HEK293 (cell line): Measurements from ENCODE around the gene PRCD.
A peak's percentile ranks its signal among the peaks of the same experiment; 100 is the strongest.

ENCODE experiments used
- CTCF ChIA-PET: fragments of 350-600 bp; formaldehyde crosslinking; extraction: SDS; loops from one replicate; lab custom pipeline; 2021; ENCODE audit warnings: antibody characterized with exemption; lab: Yijun Ruan, JAX
- POLR2A ChIA-PET: fragments of 300-600 bp; formaldehyde crosslinking; extraction: SDS; loops from one replicate; lab custom pipeline; 2020; ENCODE audit warnings: antibody characterized with exemption, inconsistent platforms; lab: Yijun Ruan, JAX
- H3K27ac ChIP-seq: fragments of 200-500 bp; sonication (Bioruptor generic); 2 replicates; pipeline ENCODE4 v1.5.1; 2014; ENCODE audit warnings: low read depth, low read length, control low read depth, inconsistent platforms; ENCODE audit errors: extremely low read depth
- H3K36me3 ChIP-seq, 2 experiments: fragments of 200-500 bp in 1 of 2; sonication (Bioruptor generic) in 1 of 2; 1 replicate in 1 of 2; 2 replicates in 1 of 2; pipeline ENCODE4 v1.5.1; 2014 to 2017; ENCODE audit warnings: inconsistent platforms in 2 of 2, low read length in 2 of 2; ENCODE audit not compliant: control insufficient read depth in 2 of 2, insufficient read depth in 1 of 2
- H3K4me1 ChIP-seq: fragments of 200-500 bp; sonication (Bioruptor generic); 2 replicates; pipeline ENCODE4 v1.5.1; 2014; ENCODE audit warnings: mild to moderate bottlenecking, low read length, inconsistent platforms; ENCODE audit not compliant: control insufficient read depth, insufficient read depth
- H3K4me3 ChIP-seq: 2 replicates; pipeline ENCODE4 v1.5.1; 2011; ENCODE audit warnings: low read depth, mild to moderate bottlenecking, control low read depth, low read length, moderate library complexity
- H3K9me3 ChIP-seq: fragments of 200-500 bp; sonication (Bioruptor generic); 2 replicates; pipeline ENCODE4 v1.5.1; 2014; ENCODE audit warnings: low read depth, low read length, inconsistent platforms; ENCODE audit not compliant: control insufficient read depth, insufficient read depth
- GLI4 ChIP-seq: fragments of 450-650 bp; formaldehyde crosslinking; IDR thresholded peaks from 2 replicates; pipeline ENCODE4 v1.5.1; 2016; ENCODE audit warnings: missing biosample characterization, missing genetic modification characterization
- GLIS1 ChIP-seq: fragments of 450-650 bp; formaldehyde crosslinking; IDR thresholded peaks from 2 replicates; pipeline ENCODE4 v1.5.1; 2016; ENCODE audit warnings: missing biosample characterization, missing genetic modification characterization
- MEIS1 ChIP-seq: sonication (generic); formaldehyde crosslinking; IDR thresholded peaks from 2 replicates; pipeline ENCODE4 v1.8.1; 2022; ENCODE audit warnings: missing genetic modification reagents, mild to moderate bottlenecking, borderline replicate concordance
- RBAK ChIP-seq: fragments of 450-650 bp; formaldehyde crosslinking; IDR thresholded peaks from 2 replicates; pipeline ENCODE4 v1.5.1; 2016; ENCODE audit warnings: missing biosample characterization, missing genetic modification characterization
- SP7 ChIP-seq: fragments of 450-650 bp; formaldehyde crosslinking; IDR thresholded peaks from 2 replicates; pipeline ENCODE4 v1.5.1; 2016; ENCODE audit warnings: missing biosample characterization, missing genetic modification characterization
- TRIM28 ChIP-seq: IDR thresholded peaks from 2 replicates; pipeline ENCODE4 v1.6.1; 2011; ENCODE audit warnings: low read length, control low read depth, borderline replicate concordance
- ZBTB20 ChIP-seq: fragments of 450-650 bp; formaldehyde crosslinking; IDR thresholded peaks from 2 replicates; pipeline ENCODE4 v1.5.1; 2016; ENCODE audit warnings: missing biosample characterization, missing genetic modification characterization
- ZBTB7A ChIP-seq: fragments of 450-650 bp; formaldehyde crosslinking; IDR thresholded peaks from 2 replicates; pipeline ENCODE4 v1.5.1; 2016; ENCODE audit warnings: low read depth, missing biosample characterization, missing genetic modification characterization
- ZFP69B ChIP-seq: fragments of 450-650 bp; formaldehyde crosslinking; IDR thresholded peaks from 2 replicates; pipeline ENCODE4 v1.5.1; 2016; ENCODE audit warnings: missing biosample characterization, missing genetic modification characterization
- ZIC2 ChIP-seq: fragments of 450-650 bp; formaldehyde crosslinking; IDR thresholded peaks from 2 replicates; pipeline ENCODE4 v1.5.1; 2016; ENCODE audit warnings: missing biosample characterization, missing genetic modification characterization
- ZNF138 ChIP-seq: fragments of 450-650 bp; formaldehyde crosslinking; IDR thresholded peaks from 2 replicates; pipeline ENCODE4 v1.5.1; 2016; ENCODE audit warnings: missing biosample characterization, missing genetic modification characterization, borderline replicate concordance
- ZNF140 ChIP-seq: fragments of 450-650 bp; formaldehyde crosslinking; IDR thresholded peaks from 2 replicates; pipeline ENCODE4 v1.5.1; 2016; ENCODE audit warnings: missing biosample characterization, missing genetic modification characterization
- ZNF155 ChIP-seq: fragments of 450-650 bp; formaldehyde crosslinking; IDR thresholded peaks from 2 replicates; pipeline ENCODE4 v1.5.1; 2016; ENCODE audit warnings: missing biosample characterization, missing genetic modification characterization
- ZNF174 ChIP-seq: fragments of 450-650 bp; formaldehyde crosslinking; IDR thresholded peaks from 2 replicates; pipeline ENCODE4 v1.5.0; 2017; ENCODE audit warnings: missing biosample characterization, mild to moderate bottlenecking, missing genetic modification characterization
- ZNF175 ChIP-seq: fragments of 450-650 bp; formaldehyde crosslinking; IDR thresholded peaks from 2 replicates; pipeline ENCODE4 v1.5.1; 2016; ENCODE audit warnings: missing biosample characterization, missing genetic modification characterization
- ZNF239 ChIP-seq: fragments of 450-650 bp; formaldehyde crosslinking; IDR thresholded peaks from 2 replicates; pipeline ENCODE4 v1.5.1; 2016; ENCODE audit warnings: missing biosample characterization, missing genetic modification characterization
- ZNF24 ChIP-seq: fragments of 450-650 bp; formaldehyde crosslinking; IDR thresholded peaks from 2 replicates; pipeline ENCODE4 v1.5.1; 2016; ENCODE audit warnings: missing biosample characterization, missing genetic modification characterization
- ZNF366 ChIP-seq: fragments of 450-650 bp; formaldehyde crosslinking; conservative IDR thresholded peaks from 2 replicates; pipeline ENCODE4 v1.5.1; 2016; ENCODE audit warnings: missing biosample characterization, missing genetic modification characterization
- ZNF37A ChIP-seq: fragments of 450-650 bp; IDR thresholded peaks from 2 replicates; pipeline ENCODE4 v1.5.1; 2018; ENCODE audit warnings: missing biosample characterization, missing genetic modification characterization
- ZNF423 ChIP-seq: fragments of 450-650 bp; formaldehyde crosslinking; IDR thresholded peaks from 2 replicates; pipeline ENCODE4 v1.5.1; 2016; ENCODE audit warnings: missing biosample characterization, missing genetic modification characterization
- ZNF514 ChIP-seq: fragments of 450-650 bp; formaldehyde crosslinking; IDR thresholded peaks from 2 replicates; pipeline ENCODE4 v1.5.1; 2016; ENCODE audit warnings: missing biosample characterization, missing genetic modification characterization
- ZNF600 ChIP-seq: fragments of 450-650 bp; formaldehyde crosslinking; IDR thresholded peaks from 2 replicates; pipeline ENCODE4 v1.5.1; 2016; ENCODE audit warnings: missing biosample characterization, missing genetic modification characterization
- ZNF624 ChIP-seq: fragments of 450-650 bp; formaldehyde crosslinking; IDR thresholded peaks from 2 replicates; pipeline ENCODE4 v1.5.1; 2017; ENCODE audit warnings: missing biosample characterization, missing genetic modification characterization
- ZNF670 ChIP-seq: fragments of 450-650 bp; formaldehyde crosslinking; IDR thresholded peaks from 2 replicates; pipeline ENCODE4 v1.5.1; 2016; ENCODE audit warnings: missing biosample characterization, missing genetic modification characterization, low read depth
- ZNF707 ChIP-seq: fragments of 450-650 bp; formaldehyde crosslinking; IDR thresholded peaks from 2 replicates; pipeline ENCODE4 v1.5.1; 2016; ENCODE audit warnings: missing biosample characterization, missing genetic modification characterization
- ZNF777 ChIP-seq: fragments of 450-650 bp; formaldehyde crosslinking; IDR thresholded peaks from 2 replicates; pipeline ENCODE4 v1.5.1; 2017; ENCODE audit warnings: missing biosample characterization, missing genetic modification characterization, borderline replicate concordance
- TF ChIP-seq, protein P1 (sequence below): fragments of 450-650 bp; formaldehyde crosslinking; IDR thresholded peaks from 2 replicates; pipeline ENCODE4 v1.5.1; 2016; ENCODE audit warnings: missing biosample characterization, missing genetic modification characterization, low read depth

PRCD gene

DNA sequence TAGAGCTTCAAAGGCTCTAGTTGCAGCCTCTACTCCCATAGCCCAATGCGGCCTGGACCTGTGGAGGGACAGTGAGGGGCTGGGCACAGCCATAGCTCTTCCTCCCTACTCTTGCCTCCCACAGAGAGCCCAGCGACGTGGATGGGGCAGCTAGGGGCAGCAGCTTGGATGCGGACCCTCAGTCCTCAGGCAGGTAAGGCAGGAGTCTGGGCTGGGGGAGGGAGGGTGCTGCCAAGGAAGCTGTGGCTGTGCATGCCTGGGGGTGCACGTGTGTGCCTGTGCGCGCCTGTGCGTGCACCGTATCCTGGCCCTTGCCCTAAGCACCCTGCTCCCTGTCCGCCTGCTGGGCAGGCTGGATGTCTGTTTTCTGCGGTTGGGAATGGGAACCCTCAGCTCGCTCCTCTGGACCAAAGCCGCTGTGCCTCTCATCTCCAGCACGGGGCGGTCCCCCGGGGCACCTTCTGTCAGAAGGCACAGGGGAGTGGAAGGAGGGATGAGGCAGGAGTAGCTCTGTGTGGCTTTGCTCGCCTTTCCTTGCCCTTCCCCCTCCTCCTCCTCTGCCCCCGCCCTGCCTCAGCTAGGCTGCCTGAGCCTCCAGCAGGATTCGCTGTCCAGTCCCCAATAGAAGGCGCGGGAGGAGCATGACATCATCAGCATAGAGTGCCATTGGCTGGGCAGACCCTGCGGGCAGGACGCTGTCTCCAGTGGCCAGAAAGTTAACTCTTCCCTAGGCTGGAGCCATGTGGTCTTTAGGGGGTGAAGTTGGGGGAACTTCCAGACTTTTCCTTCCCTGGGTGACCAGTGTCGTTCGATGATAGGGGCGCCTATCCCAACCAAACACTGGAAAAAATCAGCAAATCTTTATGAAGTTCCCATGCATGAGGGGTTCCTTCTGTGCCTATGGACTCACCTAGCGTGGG, 797 bp downstream of the PRCD start (continued):
- TF ChIP-seq ZNF600 (peak; percentile 90), GLIS1 (peak; percentile 61), ZNF366 (tag by site-specific recombination) (peak; percentile 98), ZNF24 (tag by site-specific recombination) (peak; percentile 64), ZNF423 (tag by site-specific recombination) (peak; percentile 83), ZNF175 (no peak), SP7 (tag by site-specific recombination) (peak; percentile 70)
- TF ChIP-seq, all 188 proteins: peak for 52

DNA sequence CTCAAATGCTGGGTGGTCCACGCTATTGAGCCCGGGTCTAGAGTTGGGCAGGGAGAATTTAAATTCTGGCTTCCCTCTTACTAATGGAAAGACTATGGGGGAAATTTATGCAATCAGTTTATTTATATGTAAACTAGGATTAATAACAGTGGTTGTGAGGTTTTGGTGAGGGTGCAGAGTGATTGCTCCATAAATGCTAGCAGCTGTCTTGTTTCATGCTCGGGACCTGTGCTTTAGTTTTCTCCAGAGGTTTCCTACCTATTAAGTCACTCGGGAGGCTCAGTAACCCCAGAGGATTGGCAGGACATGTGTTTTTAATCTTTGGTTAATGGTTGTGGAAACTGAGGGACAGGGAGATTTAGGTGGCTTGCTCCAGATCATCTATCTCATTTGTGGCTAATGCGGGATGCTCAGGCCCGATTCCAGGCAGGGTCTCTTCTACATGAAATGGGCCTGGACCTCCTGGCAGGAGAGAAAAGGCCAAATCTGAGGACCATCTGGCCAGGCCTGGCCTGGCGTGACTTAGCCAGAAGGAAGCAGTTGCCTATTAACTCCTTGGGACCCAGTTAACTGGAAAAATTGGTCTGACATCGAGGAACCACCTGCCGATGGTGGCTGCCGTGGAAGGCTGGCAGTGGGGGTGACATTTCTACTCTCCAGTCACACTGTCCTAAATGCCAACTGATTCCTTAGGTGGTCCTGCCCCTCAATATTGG, 2.1 kb downstream of the PRCD start:
- H3K9me3 ChIP-seq = no peaks in the 10 kb centered on the region
- ChIA-PET POLR2A (interaction anchor here (0.6 to 1.4 kb wide), 2 partner anchors 9 to 13 kb away, joined by 3 read pairs; no protein-coding TSS in a partner anchor), CTCF (interaction anchor here (0.7 kb wide), 1 partner anchor 83 kb away, joined by 3 read pairs; no protein-coding TSS in a partner anchor)
- TF ChIP-seq MEIS1 (CRISPR knock-in tag) (no peak), ZNF514 (tag by site-specific recombination) (no peak), ZNF174 (tag by site-specific recombination) (no peak), RBAK (tag by site-specific recombination) (no peak), ZNF707 (no peak), ZNF777 (tag by site-specific recombination) (no peak), TRIM28 (no peak), ZNF138 (tag by site-specific recombination) (no peak), ZNF239 (tag by site-specific recombination) (no peak), ZNF37A (tag by site-specific recombination) (no peak), ZFP69B (tag by site-specific recombination) (no peak), ZNF670 (tag by site-specific recombination) (no peak), ZNF155 (no peak), ZNF624 (tag by site-specific recombination) (no peak), ZBTB20 (no peak), ZNF140 (no peak), ZIC2 (tag by site-specific recombination) (no peak), ZBTB7A (tag by site-specific recombination) (no peak), GLI4 (tag by site-specific recombination) (no peak)
- TF ChIP-seq, protein P1, sequence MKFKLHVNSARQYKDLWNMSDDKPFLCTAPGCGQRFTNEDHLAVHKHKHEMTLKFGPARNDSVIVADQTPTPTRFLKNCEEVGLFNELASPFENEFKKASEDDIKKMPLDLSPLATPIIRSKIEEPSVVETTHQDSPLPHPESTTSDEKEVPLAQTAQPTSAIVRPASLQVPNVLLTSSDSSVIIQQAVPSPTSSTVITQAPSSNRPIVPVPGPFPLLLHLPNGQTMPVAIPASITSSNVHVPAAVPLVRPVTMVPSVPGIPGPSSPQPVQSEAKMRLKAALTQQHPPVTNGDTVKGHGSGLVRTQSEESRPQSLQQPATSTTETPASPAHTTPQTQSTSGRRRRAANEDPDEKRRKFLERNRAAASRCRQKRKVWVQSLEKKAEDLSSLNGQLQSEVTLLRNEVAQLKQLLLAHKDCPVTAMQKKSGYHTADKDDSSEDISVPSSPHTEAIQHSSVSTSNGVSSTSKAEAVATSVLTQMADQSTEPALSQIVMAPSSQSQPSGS (tag by site-specific recombination) = no peak
- TF ChIP-seq, all 188 proteins: peak for 0
- Histone ChIP-seq H3K4me1 (peaks cover 15% of the 10 kb centered on the region), H3K27ac (peak overlapping the region; percentile 26; the same call in 1 of the 2 replicates), H3K4me3 (no peak overlapping the region), H3K36me3 (peaks cover 0 to 7% of the 10 kb centered on the region in 2 experiments; a peak in 1 of 3 replicates)
